ENCODE results near the gene MSRB1. TPM values are rescaled to one million over a fixed set of nuclear protein-coding genes. Genes with fewer than 3 reads are reported as not detected.

The MSRB1 gene
- total RNA-seq, 1 experiment from 2014 or later, result 18.3 TPM

DNA sequence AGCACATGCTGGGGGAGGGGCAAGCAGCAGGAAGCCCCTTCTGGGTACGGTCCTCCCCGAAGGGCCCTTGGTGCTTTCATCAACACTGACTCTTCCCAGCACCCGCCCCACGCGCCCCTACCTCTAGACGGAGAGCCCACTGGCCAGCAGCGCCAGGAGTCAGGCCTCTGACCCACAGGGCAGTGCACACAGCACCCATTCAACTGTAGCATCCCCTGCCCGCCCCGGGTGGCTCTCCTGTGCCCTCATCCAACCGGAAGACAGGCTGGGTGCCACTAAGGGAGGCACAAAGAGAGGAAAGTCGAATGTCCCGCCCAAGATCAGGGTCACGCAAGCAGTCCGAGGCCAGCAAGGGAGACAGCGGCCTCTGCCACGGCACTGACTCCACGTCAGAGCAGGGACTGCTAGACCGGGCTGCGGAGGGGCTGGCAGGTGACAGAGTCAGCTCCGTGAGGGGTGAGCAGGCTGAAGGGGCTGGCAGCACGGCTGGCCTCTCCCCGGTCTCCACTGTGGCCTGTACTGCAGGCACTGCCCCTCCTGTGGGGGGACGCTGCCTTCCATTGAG lies 9.8 kb downstream of the MSRB1 start:
- intact Hi-C loops (cut with micrococcal nuclease), result no loop called here
- Histone ChIP-seq H3K9me3 (ENCODE audit: control insufficient read depth in 1 of 2, insufficient read depth in 1 of 2, low read depth in 1 of 2, low read length in 2 of 2) (no peaks in the 10 kb centered on the region), H3K27me3 (ENCODE audit: insufficient read depth, low read length) (no peaks in the 10 kb centered on the region), H3K79me2 (ENCODE audit: insufficient read depth, low read length) (no peaks in the 10 kb centered on the region), H3K9ac (ENCODE audit: low read length) (no peak overlapping the region), H3K27ac (ENCODE audit: low read depth, low read length) (no peak overlapping the region; the same call in 1 of the 2 replicates), H2AFZ (ENCODE audit: low read depth, low read length, poor library complexity, severe bottlenecking) (no peak overlapping the region), H4K20me1 (ENCODE audit: insufficient read depth) (no peaks in the 10 kb centered on the region), H3K4me3 (replicated peaks in 1 of 2; ENCODE audit: low read depth in 1 of 2, low read length in 2 of 2) (no peak overlapping the region), H3K4me1 (ENCODE audit: control insufficient read depth in 1 of 2, insufficient read depth in 2 of 2, low read length in 2 of 2) (peaks cover 23 to 33% of the 10 kb centered on the region in 2 experiments), H3K36me3 (ENCODE audit: control insufficient read depth in 1 of 2, insufficient read depth in 2 of 2, low read length in 2 of 2) (peaks cover 2 to 4% of the 10 kb centered on the region in 2 experiments; a peak in 3 of 4 replicates), H3K4me2 (ENCODE audit: low read length) (no peak overlapping the region), H3K9me2 (ENCODE audit: insufficient read depth) (no peaks in the 10 kb centered on the region)
- ATAC-seq, result no peak
- RAD21 ChIA-PET (ENCODE audit: low non-redundant PET in 1 of 2, low total read pairs in 2 of 2, uncharacterized antibody in 2 of 2, unreplicated experiment in 2 of 2), result no interaction called here
- POLR2A ChIA-PET, result no interaction called here
- BruUV-seq (replicated peaks), result no TSS peak
- no peak for DNase-seq (ENCODE audit: low read depth, low spot score)
- TF ChIP-seq SP1 (IDR thresholded peaks at IDR 0.05; ENCODE audit: low read depth), result no peak
- CTCF ChIA-PET, result interaction anchor here (1.3 kb wide), 1 partner anchor 10 kb away, joined by 3 read pairs; the partner anchor contains the start of gene MSRB1

GRCh38 chr16:1932050-1933028 lies 10.7 kb downstream of the MSRB1 start:
- no peaks in the 10 kb centered on the region for H4K20me1 ChIP-seq (ENCODE audit: insufficient read depth)
- H3K4me3 ChIP-seq (replicated peaks in 1 of 2; ENCODE audit: low read depth in 1 of 2, low read length in 2 of 2), result no peak overlapping the region
- H3K79me2 ChIP-seq (ENCODE audit: insufficient read depth, low read length), result no peaks in the 10 kb centered on the region
- H3K36me3 ChIP-seq (ENCODE audit: control insufficient read depth in 1 of 2, insufficient read depth in 2 of 2, low read length in 2 of 2), result no peaks in the 10 kb centered on the region
- no peaks in the 10 kb centered on the region for H3K27me3 ChIP-seq (ENCODE audit: insufficient read depth, low read length)
- peaks cover 23 to 33% of the 10 kb centered on the region in 2 experiments for H3K4me1 ChIP-seq (ENCODE audit: control insufficient read depth in 1 of 2, insufficient read depth in 2 of 2, low read length in 2 of 2)
- no TSS peak for BruUV-seq (replicated peaks)
- H3K9me2 ChIP-seq (ENCODE audit: insufficient read depth), result no peaks in the 10 kb centered on the region
- RAD21 ChIA-PET (ENCODE audit: low non-redundant PET in 1 of 2, low total read pairs in 2 of 2, uncharacterized antibody in 2 of 2, unreplicated experiment in 2 of 2), result interaction anchor here (0.6 to 0.7 kb wide), 2 partner anchors 9 to 68 kb away, joined by 3 read pairs; no protein-coding TSS in a partner anchor
- 0 out of 2 replicates have a peak overlapping the region, but pooled peaks have one; percentile 6 for H3K9ac ChIP-seq (ENCODE audit: low read length)
- TF ChIP-seq ATF3 (IDR thresholded peaks at IDR 0.05), result no peak
- TF ChIP-seq POLR2AphosphoS5 (IDR thresholded peaks at IDR 0.05; ENCODE audit: low read depth, low read length), result no peak
- TF ChIP-seq CTCF (IDR thresholded peaks at IDR 0.05 in 2 of 3, conservative IDR thresholded peaks at IDR 0.05 in 1 of 3; ENCODE audit: borderline replicate concordance in 1 of 3, insufficient read depth in 1 of 3, low read depth in 2 of 3, low read length in 2 of 3), result peak; percentile 42 to 55 (median 45); a peak in 4 of 6 replicates
- peak; percentile 66 for TF ChIP-seq RAD21 (IDR thresholded peaks at IDR 0.05; ENCODE audit: low read depth)
- POLR2A ChIA-PET, result interaction anchor here (1.2 kb wide), 1 partner anchor 66 kb away, joined by 3 read pairs; no protein-coding TSS in a partner anchor
- H2AFZ ChIP-seq (ENCODE audit: low read depth, low read length, poor library complexity, severe bottlenecking), result no peak overlapping the region
- ATAC-seq, result peak; percentile 61
- DNase-seq (ENCODE audit: low read depth, low spot score), result no peak
- peak overlapping the region; percentile 36; the same call in 1 of the 2 replicates for H3K27ac ChIP-seq (ENCODE audit: low read depth, low read length)
- H3K4me2 ChIP-seq (ENCODE audit: low read length), result no peak overlapping the region
- intact Hi-C loops (cut with micrococcal nuclease), result loop anchor here (1.0 kb wide), 1 partner anchor 69 kb away; no protein-coding TSS in a partner anchor
- CTCF ChIA-PET, result interaction anchor here (0.8 to 1.3 kb wide), 5 partner anchors 9 to 150 kb away, joined by 3 to 6 read pairs (median 4); partner anchors contain the start of genes MSRB1, NUBP2 and SPSB3
- H3K9me3 ChIP-seq (ENCODE audit: control insufficient read depth in 1 of 2, insufficient read depth in 1 of 2, low read depth in 1 of 2, low read length in 2 of 2), result no peaks in the 10 kb centered on the region

Measured in HCT116 (cell line).